Measurements from ENCODE around the gene EEA1.
"Not testable (repeated sequence)": the region's sequence is repeated elsewhere in the genome, so short reads cannot be mapped to it uniquely, and the experiment has no call there.

EEA1 gene

DNA sequence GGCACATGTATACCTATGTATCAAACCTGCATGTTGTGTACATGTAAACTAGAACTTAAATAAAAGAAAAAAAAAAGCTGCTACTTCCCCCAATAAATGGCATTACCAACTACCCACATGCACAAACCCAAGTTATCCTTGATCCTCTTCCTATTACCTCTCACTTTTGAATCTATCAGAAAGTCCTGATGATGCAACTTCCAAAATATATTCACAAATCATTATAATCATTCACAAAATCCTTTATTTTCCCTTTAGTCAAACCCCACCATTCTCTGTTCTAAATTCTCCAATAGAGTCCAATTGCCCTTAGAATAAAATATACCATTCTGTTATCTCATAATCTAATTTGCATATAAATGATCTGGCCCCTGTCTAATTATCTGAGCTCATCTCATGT, 134.3 kb downstream of the EEA1 start:
- DNase-seq: no peak

DNA sequence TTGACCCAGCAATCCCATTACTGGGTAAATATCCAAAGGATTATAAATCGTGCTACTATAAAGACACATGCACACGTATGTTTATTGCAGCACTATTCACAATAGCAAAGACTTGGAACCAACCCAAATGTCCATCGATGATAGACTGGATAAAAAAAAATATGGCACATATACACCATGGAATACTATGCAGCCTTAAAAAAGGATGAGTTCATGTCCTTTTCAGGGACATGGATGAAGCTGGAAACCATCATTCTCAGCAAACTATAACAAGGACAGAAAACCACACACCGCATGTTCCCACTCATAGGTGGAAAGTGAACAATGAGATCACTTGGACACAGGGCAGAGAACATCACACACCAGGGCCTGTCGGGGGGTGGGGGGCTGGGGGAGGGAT, 134.7 kb downstream of the EEA1 start:
- not testable (repeated sequence) for DNase-seq

DNA sequence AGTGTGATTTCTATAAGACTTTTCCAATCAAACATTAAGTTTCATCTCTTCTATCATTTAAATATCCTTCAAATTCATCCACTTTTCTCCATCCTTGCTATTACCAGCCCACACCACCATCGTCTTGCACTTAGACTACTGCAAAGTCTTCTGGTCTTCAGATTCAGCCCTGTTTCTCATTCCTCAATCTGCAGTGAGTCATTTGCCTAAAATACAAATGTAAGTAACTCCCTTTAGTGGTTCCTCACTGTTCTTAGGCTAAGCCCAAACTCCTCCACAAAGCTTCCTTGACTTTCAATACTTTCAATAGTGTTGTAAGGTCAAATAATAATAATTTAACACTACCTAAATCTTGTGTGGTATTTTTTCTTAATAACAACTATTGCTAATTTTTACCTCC, 143.1 kb downstream of the EEA1 start:
- no peak for DNase-seq

DNA sequence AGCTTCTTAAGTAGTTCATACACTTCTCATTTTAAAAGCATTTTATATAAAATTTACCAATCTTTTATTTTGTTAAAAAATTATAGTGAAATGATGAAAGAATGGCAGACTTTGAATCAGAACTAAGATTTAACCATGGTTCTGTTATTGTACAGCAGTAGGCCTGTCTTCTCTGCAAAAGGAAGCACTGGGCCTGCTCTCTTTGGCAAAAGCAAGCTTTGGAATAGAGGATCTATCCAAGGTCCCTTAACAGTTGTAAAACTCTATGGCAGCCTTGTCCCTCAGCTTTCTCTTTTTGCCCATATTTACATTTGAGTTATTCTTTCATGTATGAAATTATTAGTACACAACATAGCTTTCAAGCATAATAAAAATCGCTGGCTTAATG, 143.5 kb downstream of the EEA1 start:
- no peak for DNase-seq

DNA sequence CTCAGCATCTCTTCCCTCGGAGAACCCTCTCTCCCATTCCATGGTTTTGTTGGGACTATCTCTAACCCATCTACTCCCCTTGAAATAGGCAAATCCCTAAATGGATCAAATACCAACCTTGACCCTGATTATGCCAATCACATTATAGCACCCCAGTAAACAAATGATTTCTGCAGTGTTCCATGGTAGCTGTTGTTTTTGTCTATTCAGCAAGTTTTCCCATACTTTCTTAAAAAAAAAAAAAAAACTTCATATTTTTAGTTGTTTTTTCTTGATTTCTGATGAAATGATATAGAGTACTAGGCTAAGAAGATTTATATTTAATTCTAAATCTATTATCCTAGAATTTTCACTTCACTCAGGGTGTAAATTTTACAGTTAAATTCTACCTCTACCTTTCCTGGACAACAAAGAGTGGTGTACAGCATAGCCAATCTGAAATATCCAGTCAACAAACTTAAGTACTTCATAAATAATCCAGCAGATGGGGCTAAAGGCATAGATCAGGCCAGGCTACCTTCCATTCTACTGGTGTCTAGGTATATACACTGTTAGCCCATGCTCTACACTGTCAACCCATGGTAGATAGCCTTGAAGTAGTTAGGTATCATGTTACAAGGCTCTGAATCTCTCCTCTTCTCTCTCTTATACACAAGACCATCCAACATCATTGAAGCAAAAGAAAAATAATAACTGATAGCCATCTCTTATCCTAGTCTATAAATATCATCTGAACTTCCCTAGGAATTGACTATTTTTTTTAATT, 144.1 kb downstream of the EEA1 start:
- no peak for DNase-seq

DNA sequence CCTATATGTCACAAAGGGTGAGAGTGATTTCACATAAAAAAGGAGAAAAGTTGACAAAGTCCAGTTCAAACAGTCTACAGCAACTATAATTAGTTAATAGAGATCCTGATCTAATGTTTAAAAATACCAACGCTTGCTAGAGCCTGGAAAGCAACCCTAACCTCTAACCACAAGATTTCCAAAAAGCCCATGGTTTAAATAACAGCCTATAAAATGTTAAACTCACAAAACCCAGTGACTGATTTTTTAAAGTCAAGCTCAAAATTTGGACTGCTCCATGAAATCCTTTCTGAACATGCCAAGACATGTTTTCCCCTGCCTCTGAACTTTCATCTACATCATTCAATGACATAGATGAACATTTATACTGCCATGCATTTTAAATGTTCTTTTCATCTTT, 144.7 kb downstream of the EEA1 start:
- DNase-seq: no peak

DNA sequence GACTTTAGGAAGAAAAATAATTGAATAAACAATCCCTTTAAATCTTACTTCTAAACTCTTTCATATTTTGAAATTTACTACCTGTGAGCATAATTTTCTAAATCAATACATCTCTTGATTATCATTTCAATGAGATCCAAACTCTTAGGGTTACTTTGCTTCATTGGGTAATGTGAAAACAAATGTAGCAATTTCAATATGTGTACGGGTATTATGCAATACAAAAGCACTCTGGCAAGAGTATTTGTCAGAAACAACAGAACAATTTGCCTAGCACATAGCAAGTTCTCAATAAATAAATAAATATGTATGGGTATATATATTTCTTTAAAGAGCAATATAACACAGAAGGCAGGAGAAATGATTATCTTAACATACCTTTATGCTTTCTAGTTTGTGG, 149.2 kb downstream of the EEA1 start:
- no peak for DNase-seq

DNA sequence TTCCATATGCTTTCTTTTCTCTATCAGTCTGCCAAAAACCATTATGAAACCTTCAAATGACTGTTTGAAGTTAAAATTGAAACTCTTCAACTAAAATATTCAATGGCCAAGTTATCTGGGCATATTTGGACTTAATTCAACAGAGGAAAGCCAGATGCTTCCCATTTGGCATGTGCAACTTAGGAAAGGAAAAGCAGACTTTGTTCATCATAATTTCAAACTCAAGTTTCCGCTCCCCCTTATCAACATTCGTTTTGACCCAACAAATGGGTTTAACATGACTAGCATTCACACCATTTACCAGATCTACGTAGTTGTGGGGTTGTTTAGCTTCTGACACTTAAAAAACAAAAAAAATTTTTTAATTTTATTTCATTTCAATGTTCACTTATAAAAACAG, 150.6 kb downstream of the EEA1 start:
- no peak for DNase-seq

DNA sequence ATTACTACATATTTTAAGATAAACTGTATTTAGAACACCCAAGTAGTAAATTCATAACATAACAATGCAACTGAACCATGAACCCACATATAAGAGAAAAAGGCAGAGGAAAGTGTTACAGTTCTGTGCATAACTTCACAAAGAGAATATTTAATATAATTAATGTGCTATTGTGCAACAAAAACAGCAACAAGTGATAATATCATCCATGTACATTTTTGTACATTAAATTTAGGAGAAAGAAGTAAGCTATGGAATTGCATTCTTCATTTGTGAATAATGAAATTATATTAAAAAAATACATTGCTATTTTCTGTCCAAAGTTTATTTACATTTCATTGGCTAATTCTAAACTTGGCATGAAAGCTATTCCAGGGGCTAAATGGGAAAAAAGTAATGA, 153.7 kb downstream of the EEA1 start:
- DNase-seq: no peak

DNA sequence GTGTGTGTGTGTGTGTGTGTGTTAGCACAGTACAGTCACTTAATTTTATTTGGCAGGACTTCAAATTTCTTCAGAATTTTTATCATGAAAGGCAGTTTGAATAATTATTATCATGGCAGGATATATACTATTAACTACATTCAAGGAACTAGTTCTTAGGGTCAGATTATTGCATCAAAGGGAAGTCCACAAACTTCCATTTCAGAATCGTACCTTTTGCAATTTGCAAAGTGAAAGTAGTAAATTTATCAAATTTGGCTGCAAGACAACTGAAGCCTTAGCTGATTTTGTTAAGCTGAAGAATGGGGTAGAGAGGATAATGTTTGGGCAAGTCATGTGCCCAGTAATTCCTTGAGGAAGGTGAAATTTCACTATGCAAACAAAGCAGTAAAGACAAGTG, 158.1 kb downstream of the EEA1 start:
- no peak for DNase-seq

DNA sequence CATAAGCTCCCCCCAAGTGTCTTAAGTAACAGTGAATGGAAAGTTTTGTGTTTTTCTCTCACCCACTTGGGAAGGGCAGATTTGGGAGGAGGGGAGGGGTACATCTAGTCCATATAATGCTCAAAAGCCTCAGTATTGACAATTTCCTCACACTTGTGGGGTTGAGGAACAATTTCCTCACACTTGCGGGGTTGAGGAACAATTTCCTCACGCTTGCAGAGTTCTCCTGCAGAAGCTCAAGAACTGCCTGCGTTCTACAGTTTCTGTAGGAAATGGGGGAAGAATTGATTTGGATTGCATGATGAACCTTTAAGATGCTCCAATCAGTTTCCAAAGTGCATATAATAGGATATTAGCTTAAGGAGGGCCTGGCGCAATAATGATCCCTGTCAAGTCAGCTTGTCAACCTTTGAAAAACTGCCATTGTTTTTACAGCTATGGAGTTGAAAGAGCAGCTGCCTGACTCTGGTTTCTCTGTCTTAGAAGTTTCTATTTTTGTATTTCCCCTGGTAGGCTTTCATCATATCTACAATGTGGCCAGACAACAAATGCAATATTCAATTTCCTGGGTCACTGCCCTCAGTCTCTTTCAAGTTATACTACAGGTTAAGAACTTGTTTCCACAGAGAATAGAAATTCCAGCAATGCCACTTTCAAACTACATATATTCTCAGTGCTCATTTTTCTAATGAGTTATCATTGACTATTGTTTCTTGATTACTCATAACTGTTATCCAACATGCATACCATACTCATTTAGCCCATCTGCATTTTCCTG, 159.8 kb downstream of the EEA1 start:
- DNase-seq: no peak

DNA sequence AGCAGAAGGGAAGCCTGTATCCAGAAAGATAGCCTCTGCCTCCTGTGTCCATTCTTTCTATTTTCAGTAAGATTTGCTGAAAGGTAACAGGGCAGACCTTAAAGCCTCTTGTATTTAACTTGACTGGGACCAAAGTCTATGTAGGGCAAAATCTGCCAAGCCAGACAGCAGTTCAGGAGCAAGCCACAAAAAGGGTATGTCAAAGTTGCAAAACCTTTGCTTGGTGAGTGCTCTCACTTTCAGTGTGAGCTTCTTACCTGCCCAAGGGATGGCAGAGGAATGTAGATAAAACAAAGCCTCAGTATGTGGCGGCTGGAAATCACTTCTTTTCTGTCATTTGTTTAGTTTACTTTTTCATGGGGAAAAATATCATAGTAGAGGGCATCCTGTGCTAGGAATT, 163.2 kb downstream of the EEA1 start:
- no peak for DNase-seq

DNA sequence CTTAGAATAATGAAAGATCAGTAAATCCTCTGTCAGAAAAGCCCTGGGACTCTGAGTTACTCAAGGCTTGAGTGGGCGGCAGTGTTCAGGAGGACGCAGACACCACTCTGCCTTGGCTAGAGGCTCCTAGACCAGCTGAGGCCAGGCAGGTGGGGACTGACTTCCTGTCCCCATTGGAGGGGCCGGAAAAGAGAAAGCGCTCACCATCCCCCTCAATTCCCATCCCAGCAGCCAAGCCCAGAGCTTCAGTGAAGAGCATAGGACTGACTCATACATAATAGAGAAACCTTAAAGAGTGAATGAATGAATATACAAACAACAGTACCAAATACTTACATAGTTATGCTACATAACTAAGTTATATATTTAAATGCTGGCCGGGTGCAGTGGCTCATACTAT, 164.3 kb downstream of the EEA1 start:
- DNase-seq: no peak

DNA sequence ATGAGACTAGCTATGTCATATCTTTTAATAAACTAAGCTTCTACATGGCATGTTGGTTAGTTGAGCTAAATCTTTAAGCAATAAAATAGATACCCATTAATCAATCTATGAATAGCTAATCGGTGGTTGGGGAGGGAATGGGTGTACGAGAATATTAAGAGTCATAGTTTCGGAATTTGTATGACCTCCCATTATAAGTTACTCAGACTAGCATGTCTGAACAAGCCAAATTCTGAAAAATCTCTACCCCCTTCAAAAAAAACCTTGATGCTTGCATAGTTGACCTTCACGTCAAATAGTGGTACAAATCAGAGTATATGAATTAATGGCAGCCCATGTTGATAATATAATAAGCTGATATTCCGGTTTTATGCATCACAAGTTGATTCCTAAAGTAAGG, 166.3 kb downstream of the EEA1 start:
- no peak for DNase-seq

DNA sequence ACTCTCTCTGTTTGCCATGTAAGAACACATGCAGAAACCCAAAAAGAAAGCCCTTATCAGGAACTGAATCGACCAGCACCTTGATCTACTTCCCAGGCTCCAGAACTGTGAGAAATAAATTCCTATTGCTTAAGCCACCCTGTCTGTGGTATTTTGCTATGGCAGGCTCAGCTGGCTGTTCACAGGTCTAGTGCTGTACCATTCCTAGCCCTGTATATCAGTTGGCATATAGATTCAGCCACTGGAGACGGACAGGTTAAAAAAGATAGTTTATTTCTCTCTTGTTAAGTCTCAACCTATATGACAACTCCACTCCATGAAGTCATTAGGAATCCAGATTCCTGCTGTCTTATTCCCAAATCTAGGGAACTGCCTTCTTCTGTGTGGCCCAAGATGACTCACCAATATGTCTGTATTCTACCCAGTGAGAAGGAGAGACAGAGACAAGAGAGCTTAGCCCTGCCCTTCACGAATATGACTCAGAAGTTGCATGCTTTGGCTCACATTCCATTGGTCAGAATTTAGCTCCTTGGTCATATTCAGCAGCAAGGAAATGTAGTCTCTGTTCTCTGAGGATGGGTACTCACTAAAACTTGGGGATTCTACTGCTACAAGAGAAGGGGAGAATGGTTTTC, 169.3 kb downstream of the EEA1 start:
- DNase-seq: no peak

DNA sequence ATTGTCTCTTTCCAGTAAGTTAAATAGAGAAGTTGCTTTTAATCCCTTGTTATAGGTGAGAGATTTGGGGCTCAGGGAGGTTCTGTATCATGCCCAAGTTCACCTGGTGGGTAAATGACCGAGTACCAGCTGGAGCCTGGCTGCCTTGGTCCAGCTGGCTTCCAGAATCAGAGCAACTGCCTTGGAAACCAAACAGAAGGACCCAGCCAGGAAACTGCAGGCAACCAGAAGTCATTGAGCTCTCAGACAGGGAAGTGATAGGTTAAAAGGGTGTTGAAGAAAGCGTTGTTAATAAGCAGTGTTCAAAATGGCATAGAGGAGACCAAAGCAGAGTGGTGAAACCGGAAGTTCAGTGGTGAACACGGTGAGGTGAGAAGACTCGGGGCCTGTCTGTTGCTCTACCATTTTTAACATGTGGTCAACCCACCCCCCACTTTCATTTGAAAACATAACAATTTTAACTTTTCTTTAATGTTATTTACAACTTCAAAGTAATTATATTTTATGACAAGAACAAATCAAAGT, 171.4 kb downstream of the EEA1 start:
- no peak for DNase-seq

DNA sequence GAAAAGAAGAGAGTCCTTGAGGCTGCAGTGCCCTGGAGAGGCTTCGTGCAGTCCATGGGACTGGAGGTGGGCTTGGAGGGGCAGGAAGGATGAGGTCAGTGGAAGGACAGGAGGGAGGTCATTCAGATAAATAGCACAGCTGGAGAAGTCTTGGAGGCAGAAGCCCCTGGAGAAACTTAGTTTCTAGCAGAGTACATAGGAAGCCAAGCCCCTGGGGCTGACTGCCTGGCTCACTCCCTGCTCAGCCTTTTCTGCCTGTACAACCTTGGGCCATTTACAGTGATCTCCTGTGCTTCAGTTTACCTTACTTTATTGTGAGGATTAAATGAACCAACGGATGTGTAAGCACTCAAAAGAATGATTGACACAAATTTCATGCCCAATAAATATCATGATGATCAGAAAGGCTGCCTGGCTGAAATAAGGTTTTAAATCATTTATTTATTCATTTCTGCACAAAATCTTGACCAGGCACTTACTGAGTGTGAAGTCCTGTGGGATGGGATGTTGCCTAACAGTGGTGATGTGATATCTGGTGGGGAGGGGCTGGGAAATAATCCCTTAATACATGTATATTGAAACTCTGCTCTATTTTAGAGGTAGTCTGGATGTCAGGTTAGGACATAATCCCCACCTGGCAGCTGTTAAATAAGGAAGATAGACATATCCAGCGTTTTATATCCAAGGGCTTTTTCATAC, 172.0 kb downstream of the EEA1 start:
- DNase-seq: no peak

DNA sequence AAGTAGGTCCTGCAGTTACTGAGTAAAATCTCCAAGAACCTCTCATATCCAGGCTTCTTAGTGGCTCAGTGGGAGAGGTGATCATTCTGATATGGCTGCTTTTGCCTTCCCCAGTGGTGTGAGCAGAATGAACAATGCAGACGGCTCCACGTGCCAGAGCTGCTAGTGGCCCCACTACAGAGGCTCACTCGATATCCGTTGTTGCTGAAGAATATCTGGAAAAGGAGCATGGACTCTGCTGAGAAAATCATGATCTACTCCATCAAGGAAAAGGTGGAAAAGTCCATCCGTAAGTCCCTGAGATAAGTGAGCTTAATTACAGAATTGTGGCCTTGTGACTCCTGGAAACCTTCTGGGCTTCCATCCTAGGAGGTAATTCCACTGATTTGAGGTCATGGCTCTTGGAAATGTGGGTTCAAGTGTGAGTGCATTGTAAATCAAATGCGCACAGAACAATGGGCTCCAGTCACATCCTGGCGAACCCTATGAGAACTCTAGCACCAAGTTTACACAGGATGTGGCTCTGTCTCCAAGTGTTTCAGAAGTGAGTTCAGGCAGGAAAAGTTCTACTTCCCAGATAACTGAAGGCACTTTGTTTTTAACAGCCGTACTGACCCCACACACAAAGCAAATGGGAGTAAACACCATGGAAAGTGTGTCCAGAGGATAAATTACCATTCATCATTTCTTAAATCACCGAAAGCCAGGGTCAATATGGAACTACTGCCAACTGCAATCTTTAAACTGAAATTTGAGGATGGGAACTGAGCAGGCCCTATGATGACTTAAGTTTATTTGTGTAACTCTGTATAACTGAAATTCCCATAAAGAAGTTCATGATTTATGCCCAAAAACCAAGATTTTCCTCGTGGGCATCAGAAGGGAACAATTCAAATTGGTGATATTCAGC, 174.9 kb downstream of the EEA1 start:
- no peak for DNase-seq

DNA sequence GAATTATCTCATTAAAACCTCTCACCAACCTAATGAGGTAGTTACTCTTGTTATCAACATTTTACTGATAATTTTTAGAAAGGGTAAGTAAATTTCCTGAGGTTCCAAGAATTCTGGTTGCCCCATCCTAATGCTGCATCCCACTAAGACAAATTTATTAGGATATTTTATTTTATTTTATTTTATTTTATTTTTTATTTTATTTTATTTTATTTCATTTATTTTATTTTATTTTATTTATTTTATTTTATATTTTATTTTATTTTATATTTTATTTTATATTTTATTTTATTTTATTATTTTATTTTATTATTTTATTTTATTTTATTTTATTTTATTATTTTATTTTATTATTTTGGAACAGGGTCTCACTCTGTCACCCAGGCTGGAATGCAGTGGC, 179.4 kb downstream of the EEA1 start:
- not testable (repeated sequence) for DNase-seq

DNA sequence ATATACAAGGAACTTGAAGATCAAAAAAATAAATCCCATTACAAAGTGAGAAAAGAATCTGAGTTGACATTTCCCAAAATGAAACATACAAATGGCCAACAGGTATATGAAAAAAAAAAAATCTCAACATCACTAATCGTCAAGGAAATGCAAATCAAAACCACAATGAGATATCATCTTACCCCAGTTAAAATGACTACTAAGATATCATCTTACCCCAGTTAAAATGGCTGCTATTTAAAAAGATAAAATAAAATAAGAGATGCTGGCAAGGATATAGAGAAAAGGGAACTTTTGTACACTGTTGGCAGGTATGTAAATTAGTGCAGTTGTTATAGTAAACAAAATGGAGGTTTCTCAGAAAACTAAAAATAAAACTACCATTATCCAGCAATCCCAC, 181.9 kb downstream of the EEA1 start:
- DNase-seq: no peak

DNA sequence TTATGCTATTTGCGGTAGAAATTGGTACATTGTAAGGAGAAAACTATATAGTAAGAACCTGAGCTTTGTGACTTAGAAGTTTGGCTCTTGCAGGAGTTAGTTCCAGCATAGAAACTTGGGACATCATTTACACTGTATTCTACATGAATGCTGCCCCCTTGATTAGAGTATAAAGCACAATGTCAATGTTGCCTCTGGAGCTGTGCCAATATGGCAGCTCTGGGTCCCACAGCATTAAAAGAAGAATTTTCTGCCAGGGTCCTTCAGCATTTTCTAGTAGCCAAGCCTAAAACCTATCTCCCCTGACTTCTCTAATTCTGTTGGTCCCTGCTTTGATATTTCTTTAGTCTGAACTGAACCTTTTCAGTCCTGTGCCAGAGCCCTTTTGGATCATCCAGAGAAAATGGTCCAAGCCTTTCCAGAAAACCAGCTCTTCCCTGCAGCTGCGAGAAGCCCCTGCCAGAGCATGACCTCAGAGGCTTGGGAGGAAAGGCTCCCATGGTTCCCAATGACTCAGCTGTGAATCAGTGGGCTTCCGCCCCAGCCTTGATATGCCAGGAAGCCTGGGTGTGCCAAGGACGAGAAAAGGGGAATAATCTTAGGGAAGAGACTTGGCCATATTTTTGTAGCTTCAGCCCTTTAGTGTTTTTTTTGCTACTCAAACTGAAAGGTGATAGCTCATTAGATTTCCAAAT, 183.1 kb downstream of the EEA1 start:
- DNase-seq: no peak

DNA sequence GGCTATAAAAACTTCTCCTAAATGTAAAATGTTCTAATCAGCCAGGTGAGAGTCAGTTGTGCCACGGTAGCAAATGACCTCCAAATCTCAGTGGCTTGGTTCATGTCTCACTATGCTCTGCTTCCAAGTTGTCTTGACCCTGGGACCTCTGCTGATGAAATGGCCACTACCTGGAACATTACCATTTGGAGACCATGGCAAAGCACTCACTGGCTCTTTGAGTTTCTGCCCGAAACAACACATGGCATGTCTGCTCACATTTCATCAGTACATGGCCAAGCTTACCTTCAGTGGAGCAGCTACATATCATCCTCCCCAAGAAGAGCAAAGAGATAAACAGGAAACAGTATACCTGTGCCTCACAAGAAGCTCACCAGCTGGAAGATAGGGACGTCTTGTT, 186.1 kb downstream of the EEA1 start:
- no peak for DNase-seq
